NCI-H345 (cell line): ENCODE measurements around the gene ART5.

Experiments
- DNase-seq: peaks from one replicate; lab custom pipeline; 2025; lab: John Stamatoyannopoulos, UW

Gene ART5

GRCh38 chr11:3641701-3642070, at the start of gene ART5:
ART5 (minus strand) TSS chr11:3641992; CDS start chr11:3641862, 130 bp downstream.
- DNase-seq, result no peak

DNA sequence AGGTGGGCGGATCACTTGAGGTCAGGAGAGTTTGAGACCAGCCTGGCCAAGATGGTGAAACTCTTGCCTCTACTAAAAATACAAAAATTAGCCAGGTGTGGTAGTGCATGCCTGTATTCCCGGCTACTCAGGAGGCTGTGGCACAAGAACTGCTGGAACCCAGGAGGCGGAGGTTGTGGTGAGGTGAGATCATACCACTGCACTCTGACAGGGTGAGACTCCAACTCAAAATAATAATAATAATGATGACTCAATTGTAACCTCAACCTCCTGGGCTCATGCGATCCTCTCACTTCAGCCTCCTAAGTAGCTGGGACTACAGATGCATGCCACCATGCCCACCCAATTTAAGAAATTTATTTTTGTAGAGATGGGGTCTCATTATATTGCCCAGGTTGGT, 45.0 kb upstream of the ART5 start:
- no peak for DNase-seq

- DNase-seq, result no peak
These were observed 44.1 kb upstream of the ART5 start for GRCh38 chr11:3685923-3686322.

GRCh38 chr11:3684819-3685172, 43.0 kb upstream of the ART5 start:
- DNase-seq, result no peak

GRCh38 chr11:3684129-3684818, 42.5 kb upstream of the ART5 start:
- no peak for DNase-seq

DNA sequence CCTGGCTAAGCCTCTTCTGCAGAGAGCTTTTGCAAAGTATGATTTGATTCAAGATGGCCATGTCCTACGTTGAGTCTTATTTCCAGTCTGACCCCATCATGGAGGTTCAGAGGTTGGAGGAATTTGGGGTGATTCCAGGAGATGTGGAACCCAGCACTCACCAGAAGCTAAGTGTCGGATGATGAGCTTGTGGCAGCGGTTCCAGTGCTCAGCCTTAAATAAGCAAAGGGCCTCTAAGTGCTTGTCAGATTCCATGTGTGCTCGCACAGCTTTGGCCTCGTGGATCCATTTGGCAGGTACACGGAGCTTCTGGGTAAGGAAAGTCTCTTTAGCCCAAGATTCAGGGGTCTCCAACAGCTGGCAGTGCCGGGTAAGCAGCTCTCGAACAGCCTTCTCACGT, 41.2 kb upstream of the ART5 start:
- DNase-seq, result no peak

- DNase-seq, result no peak
These were observed 37.3 kb upstream of the ART5 start for GRCh38 chr11:3679077-3679476.

DNA sequence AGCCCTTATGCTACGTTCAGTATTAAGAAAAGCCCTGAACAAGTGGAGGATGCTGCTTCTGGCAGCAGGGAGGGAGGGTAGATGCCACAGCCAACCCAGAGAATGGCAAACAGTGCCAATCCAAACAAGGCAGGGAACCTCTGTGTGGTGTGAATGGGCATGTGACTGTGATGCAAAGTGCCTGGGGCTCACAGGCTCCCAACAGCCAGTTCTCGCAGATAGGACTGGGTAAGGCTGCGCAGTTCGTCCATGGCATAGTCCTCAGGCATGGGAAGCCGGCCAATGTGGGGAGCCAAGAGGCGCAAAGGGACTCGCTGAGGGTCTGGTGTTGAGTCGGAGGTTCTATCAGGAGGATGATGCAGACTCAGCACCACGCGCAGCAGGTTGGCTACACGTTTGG, 34.2 kb upstream of the ART5 start:
- no peak for DNase-seq

DNA sequence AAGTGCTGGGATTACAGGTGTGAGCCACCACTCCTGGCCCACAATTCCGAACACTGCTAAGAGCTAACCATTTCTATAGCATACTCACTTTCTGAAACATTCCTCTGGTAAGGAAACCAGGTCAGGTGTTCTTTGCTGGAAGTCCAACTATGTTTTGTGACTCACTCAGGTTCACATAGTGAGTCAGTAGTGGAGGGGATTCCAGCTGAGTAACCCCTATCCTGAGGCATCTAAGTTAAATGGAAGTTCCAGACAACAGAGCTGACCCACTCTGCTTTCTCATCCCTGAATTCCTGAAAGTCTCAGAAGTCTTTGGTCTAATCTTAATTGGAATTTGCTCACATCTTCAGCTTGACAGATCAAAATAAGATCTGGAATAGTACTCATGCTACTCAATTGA, 32.4 kb upstream of the ART5 start:
- DNase-seq, result no peak

GRCh38 chr11:3671334-3672254, 29.8 kb upstream of the ART5 start, which contains the start of gene CHRNA10:
CHRNA10 (minus strand) TSS chr11:3671384; CDS start chr11:3671312, 72 bp downstream.
- no peak for DNase-seq

GRCh38 chr11:3669742-3670183, 28.0 kb upstream of the ART5 start:
- DNase-seq, result no peak

DNA sequence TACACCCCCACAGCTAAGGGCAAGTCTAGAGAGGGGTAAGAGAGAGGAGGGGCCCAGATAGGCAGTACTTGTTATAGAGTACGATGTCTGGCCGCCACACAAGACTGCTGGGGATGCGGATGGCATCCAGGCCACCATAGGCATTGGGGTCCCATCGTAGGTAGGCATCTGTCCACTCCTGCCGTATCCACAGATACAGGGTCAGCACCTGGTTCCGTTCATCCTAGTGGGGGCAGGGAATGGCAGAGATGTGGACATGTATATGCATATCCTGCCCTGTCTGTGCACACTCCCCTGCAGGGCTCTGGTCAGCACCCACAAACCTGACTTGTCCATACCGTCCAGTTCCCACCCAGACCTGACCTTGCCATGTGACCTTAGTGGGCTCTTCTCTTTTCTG, 27.3 kb upstream of the ART5 start:
- DNase-seq, result no peak

DNA sequence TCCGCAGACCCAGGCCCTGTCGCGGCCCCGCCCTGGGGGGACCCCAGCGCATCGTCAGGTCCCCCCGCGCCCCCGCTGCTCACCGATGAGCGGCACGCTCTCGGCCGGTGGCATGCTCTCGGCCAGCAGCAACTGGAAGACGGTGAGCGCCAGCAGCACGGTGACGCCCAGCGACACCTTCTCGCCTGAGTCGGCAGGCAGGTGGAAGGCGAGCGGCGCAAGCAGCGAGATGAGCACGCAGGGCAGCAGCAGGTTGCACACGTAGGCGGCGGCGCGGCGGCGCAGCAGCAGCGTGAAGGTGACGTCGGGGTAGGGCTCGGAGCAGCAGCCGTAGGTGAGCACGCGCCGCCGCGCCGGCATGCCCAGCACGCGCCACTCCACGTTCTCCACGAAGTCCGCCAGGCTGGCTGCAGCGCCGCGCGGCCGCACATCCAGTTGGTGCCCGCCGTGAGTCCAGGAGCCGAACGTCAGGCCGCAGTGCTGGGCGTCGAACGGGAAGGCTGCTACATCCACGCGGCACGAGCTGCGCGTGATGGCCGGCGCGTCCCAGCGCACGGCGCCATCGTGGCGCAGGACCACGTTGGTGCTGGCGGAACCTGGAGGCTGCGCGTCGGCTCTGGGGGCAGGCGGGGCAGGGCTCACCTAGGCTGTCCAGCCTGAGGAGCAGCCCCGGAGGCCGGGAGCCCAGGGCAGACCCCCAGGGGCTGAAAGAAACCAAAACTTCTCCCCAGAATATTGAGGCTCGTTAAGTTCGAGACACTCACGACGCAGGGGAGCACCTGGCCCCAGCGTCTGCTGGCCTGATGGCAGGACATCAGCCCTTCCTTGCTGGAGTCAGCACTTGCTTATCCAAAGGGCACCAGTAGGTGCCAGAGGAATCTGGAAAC, 25.6 kb upstream of the ART5 start:
- DNase-seq, result no peak

DNA sequence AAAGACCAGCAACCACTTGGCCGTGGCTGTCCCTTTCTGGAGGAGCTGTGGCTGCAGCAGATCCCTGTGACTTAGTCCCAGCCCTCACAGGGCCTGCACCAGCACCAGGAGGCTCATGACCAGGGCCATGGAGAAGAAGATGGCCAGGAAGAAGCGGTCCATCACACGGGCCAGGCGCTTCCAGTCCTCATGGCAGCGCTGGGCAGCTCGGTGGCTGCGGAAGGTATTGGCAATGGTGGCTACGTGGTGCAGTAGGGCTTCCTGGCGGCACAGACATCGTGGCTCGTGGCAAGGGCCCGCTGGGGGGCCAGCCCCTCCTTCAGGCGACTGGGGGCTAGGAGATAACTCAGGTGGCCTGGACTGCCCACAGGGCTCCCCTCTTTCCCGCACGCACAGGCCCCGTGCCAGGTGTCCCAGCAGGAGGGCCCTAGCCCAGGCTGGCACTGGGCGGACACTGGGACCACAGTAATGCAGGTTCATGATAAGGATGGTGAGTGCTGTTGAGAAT, 24.3 kb upstream of the ART5 start:
- DNase-seq, result no peak

DNA sequence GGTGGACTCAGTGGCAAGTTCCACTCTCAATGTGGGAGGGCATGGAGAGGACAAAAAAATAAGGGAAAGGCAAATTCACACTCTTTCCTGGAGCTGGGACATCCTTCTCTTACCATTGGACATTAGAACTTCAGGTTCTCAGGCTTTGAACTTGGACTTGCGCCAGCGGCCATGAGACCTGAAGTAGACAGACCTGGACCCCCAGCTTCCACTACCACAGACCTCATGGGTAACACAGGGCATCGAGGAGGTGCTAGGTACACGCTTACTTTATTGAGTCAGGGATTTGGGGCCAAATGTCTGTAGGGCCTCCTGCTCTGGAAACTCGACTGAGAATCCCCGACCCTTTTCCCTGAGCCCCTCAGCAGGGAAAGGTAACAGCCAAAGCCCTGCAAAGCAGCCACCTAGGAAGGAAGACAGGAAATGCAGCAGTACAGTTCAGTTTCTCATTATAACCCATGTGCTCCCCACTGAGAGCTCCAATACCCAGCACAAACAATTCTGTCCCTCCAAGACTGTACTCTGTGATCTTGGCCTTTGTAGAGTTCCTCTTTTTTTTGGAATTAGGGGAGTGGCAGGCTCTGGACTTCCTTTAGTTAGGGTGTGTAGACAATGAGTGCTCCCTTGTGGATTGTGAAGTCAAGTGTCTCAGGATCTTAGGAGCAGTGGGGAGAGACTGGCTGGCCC, 23.7 kb upstream of the ART5 start:
- DNase-seq, result no peak

DNA sequence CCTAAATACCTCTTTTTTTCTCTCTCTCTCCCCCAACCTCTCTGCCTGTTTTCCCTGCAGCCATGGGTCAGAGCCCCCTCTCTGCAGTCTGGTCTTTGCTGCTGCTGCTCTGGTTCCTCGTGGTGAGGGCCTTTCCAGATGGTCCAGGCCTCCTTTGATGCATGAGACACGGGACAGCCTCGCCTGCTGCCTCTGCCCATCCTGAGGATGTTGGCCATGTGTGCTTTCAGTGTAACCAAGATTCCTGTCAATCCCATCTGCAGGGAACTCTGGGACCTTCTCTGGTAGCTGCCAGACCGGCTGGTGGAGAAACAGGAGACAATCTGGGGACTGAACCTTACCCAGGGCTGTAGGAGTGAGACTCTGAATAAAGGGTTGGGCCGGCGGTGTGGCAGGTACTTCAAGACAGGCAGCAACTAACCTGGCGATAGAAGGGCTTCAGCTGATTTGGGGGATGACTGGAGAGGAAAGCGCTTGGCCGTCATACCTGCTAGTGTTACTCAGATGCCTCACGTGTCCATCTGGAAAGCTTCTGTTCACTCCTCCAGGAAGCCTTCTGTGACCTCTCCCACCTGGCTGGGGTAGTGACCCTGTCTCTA, 22.3 kb upstream of the ART5 start:
- no peak for DNase-seq

GRCh38 chr11:3662856-3663255, 21.1 kb upstream of the ART5 start:
- DNase-seq, result no peak

- no peak for DNase-seq
These were observed 19.2 kb upstream of the ART5 start for GRCh38 chr11:3660960-3661359.

DNA sequence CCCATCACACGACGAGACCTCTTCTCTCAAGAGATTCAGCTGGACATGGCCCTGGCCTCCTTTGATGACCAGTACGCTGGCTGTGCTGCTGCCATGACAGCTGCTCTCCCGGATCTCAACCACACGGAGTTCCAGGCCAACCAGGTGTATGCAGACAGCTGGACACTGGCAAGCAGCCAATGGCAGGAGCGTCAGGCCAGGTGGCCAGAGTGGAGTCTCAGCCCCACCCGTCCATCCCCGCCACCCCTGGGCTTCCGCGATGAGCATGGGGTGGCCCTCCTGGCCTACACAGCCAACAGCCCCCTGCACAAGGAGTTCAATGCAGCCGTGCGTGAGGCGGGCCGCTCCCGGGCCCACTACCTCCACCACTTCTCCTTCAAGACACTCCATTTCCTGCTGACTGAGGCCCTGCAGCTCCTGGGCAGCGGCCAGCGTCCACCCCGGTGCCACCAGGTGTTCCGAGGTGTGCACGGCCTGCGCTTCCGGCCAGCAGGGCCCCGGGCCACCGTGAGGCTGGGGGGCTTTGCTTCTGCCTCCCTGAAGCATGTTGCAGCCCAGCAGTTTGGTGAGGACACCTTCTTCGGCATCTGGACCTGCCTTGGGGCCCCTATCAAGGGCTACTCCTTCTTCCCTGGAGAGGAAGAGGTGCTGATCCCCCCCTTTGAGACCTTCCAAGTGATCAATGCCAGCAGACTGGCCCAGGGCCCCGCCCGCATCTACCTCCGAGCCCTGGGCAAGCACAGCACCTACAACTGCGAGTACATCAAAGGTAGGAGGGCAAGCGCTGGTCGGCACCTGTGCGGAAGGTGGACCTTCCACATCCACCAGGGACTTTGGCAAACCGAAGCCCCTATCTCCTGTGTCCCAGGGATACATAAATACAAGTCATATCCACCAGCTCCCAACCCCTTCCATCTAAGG, 18.1 kb upstream of the ART5 start:
- DNase-seq, result no peak

DNA sequence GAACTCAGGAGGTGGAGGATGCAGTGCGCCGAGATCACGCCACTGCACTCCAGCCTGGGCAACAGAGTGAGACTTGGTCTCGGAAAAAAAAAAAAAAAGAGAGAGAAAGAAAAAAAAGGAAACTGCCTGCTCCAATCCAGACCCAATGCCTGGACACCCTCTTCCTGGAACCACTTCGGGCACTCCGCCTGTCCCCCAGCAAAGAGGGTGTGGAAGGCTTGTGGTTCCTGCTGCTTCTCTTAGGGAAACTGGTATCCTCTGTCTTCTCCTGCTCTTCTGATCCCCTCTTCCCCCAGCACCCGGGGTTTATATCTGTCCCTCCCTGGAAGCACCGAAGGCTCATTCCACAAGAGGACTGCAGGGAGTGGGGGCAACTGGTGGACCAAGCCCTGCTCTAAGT, 16.5 kb upstream of the ART5 start:
- DNase-seq, result no peak
